CD14-positive monocyte (primary cell): ENCODE results near the gene COL25A1. TPM values are rescaled to one million over a fixed set of nuclear protein-coding genes. Genes with fewer than 3 reads are reported as not detected.

Experiments
- DNase-seq, 3 donors: peaks; one replicate each; pipeline ENCODE4 v3.0.0-alpha.2; 2011 to 2022
- H2AFZ ChIP-seq: 2 replicates; pipeline ENCODE4 v1.6.0; 2012; ENCODE audit warnings: mild to moderate bottlenecking, low read depth, low read length, inconsistent platforms; ENCODE audit not compliant: insufficient read depth, poor library complexity, severe bottlenecking
- H3K27ac ChIP-seq, 2 donors: 1 replicate in 1 of 2; 2 replicates in 1 of 2; pipeline ENCODE4 v1.5.1; 2012 to 2013; ENCODE audit warnings: low read length in 2 of 2, control low read depth in 1 of 2, inconsistent platforms in 1 of 2, low read depth in 1 of 2, mild to moderate bottlenecking in 1 of 2
- H3K27me3 ChIP-seq, 2 donors: one replicate each; pipeline versions ENCODE4 v1.6.0 to v1.6.1; 2011 to 2013; ENCODE audit warnings: low read length in 2 of 2; ENCODE audit not compliant: control insufficient read depth in 2 of 2, insufficient read depth in 2 of 2
- H3K36me3 ChIP-seq, 2 donors: replicated peaks in 1 of 2; 1 replicate in 1 of 2; 2 replicates in 1 of 2; pipeline versions ENCODE4 v1.5.1 to v1.6.1; 2012 to 2013; ENCODE audit warnings: low read length in 2 of 2, control low read depth in 1 of 2, inconsistent platforms in 1 of 2, mild to moderate bottlenecking in 1 of 2; ENCODE audit not compliant: insufficient read depth in 2 of 2, control insufficient read depth in 1 of 2
- H3K4me1 ChIP-seq, 2 donors: 1 replicate in 1 of 2; 2 replicates in 1 of 2; pipeline versions ENCODE4 v1.5.1 to v1.6.1; 2012 to 2013; ENCODE audit warnings: low read length in 2 of 2, control low read depth in 1 of 2, inconsistent platforms in 1 of 2, mild to moderate bottlenecking in 1 of 2, moderate library complexity in 1 of 2; ENCODE audit not compliant: insufficient read depth in 2 of 2, control insufficient read depth in 1 of 2
- H3K4me2 ChIP-seq: replicated peaks from 2 replicates; pipeline ENCODE3; 2012; ENCODE audit warnings: low read length, moderate library complexity, mild to moderate bottlenecking; ENCODE audit not compliant: poor library complexity, severe bottlenecking; ENCODE audit errors: extremely low read depth
- H3K4me3 ChIP-seq, 3 experiments: fragments of 200-600 bp in 1 of 3; sonication (generic) in 1 of 3; replicated peaks in 1 of 3; 1 replicate in 2 of 3; 2 replicates in 1 of 3; pipeline ENCODE4 v1.5.1; 2011 to 2013; ENCODE audit warnings: low read length in 3 of 3, mild to moderate bottlenecking in 3 of 3, control low read depth in 2 of 3, low read depth in 2 of 3, inconsistent platforms in 1 of 3, moderate library complexity in 1 of 3
- H3K79me2 ChIP-seq: 2 replicates; pipeline ENCODE4 v1.6.0; 2012; ENCODE audit warnings: mild to moderate bottlenecking, control low read depth, inconsistent platforms, low read length, moderate library complexity; ENCODE audit not compliant: insufficient read depth
- H3K9ac ChIP-seq: 2 replicates; pipeline ENCODE4 v1.6.0; 2017; ENCODE audit warnings: low read length, mild to moderate bottlenecking; ENCODE audit not compliant: insufficient read depth, poor library complexity, severe bottlenecking
- H3K9me3 ChIP-seq, 2 donors: replicated peaks in 1 of 2; 1 replicate in 1 of 2; 2 replicates in 1 of 2; pipeline versions ENCODE4 v1.5.1 to v1.6.1; 2012 to 2013; ENCODE audit warnings: low read length in 2 of 2, control low read depth in 1 of 2; ENCODE audit not compliant: control insufficient read depth in 1 of 2, insufficient read depth in 1 of 2
- H4K20me1 ChIP-seq: 2 replicates; pipeline ENCODE4 v1.6.0; 2012; ENCODE audit warnings: mild to moderate bottlenecking, low read length, control low read depth, moderate library complexity; ENCODE audit not compliant: insufficient read depth
- H3K27ac Mint-ChIP-seq, 7 donors: one replicate each; pipeline ENCODE4 v1.8.0; 2020; ENCODE audit warnings: mild to moderate bottlenecking in 7 of 7, mixed read lengths in 7 of 7, moderate library complexity in 6 of 7, inconsistent platforms in 2 of 7
- H3K27me3 Mint-ChIP-seq, 3 donors: one replicate each; pipeline ENCODE4 v1.8.0; 2021 to 2022; ENCODE audit warnings: low read depth in 3 of 3, mild to moderate bottlenecking in 3 of 3, mixed read lengths in 3 of 3, moderate library complexity in 3 of 3, inconsistent platforms in 1 of 3
- H3K36me3 Mint-ChIP-seq, 2 donors: one replicate each; pipeline ENCODE4 v1.8.0; 2020; ENCODE audit warnings: mixed read lengths in 2 of 2, inconsistent platforms in 1 of 2, mild to moderate bottlenecking in 1 of 2
- H3K4me1 Mint-ChIP-seq: one replicate; pipeline ENCODE4 v1.8.0; 2020; ENCODE audit warnings: mild to moderate bottlenecking, mixed read lengths
- H3K4me3 Mint-ChIP-seq, 2 donors: one replicate each; pipeline ENCODE4 v1.8.0; 2020; ENCODE audit warnings: mild to moderate bottlenecking in 2 of 2, mixed read lengths in 2 of 2, moderate library complexity in 1 of 2
- H3K9me3 Mint-ChIP-seq, 7 donors: one replicate each; pipeline ENCODE4 v1.8.0; 2020 to 2022; ENCODE audit warnings: mixed read lengths in 7 of 7, mild to moderate bottlenecking in 6 of 7, moderate library complexity in 6 of 7, inconsistent platforms in 2 of 7
- WGBS: methylation state at CpG from one replicate; pipeline ENCODE4 v1.1.5; 2013; ENCODE audit warnings: missing lambda C conversion rate; ENCODE audit not compliant: insufficient coverage; 5-methylcytosine and 5-hydroxymethylcytosine counted together
- intact Hi-C, 2 donors: fragments of 100-400 bp; cut with micrococcal nuclease; formaldehyde crosslinking; loops; one replicate each; pipeline versions ENCODE4 v1.15.0 to v1.15.1; 2023
- polyA plus RNA-seq, 3 donors: library from polyadenylated mRNA; depleted of rRNA in 1 of 3; unstranded in 2 of 3; stranded (reverse) in 1 of 3; fragments of 300-500 nt in 2 of 3; fragments of >200 nt in 1 of 3; fragmentation: Illumina TruSeq in 2 of 3; gene quantifications; 1 replicate in 2 of 3; 2 replicates in 1 of 3; pipeline ENCODE4 v1.2.3, GENCODE V29; 2012 to 2021
- TF ChIP-seq, protein P1 (sequence below): fragments of 200-600 bp; IDR thresholded peaks from one replicate; pipeline ENCODE4 v1.8.0; 2022; ENCODE audit warnings: antibody characterized with exemption, mild to moderate bottlenecking

COL25A1 gene
- polyA plus RNA-seq, 3 donors, result not detected

DNA sequence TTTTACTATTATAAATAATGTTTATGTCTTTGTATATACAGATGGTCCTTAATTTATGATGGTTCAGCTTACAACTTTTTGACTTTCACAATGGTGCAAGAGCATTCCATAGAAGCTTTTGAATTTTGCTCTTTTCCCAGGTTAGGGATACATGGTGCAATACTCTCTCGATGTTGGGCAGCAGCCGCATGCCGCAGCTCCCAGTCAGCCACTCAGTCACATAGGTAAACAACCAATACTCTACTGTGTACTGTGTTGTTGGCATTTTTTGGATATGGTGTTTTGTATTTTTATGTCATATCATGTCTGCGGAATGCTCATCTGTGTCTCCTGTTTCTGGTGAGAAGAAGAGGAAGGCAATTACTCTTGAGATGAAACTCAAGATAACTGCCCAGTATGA lies 281.6 kb downstream of the COL25A1 start:
- WGBS, result 100% methylated on average over 1 of the region's 4 CpGs
- H3K27ac Mint-ChIP-seq, result no peak overlapping the region
- no peak overlapping the region for H3K4me3 Mint-ChIP-seq
- TF ChIP-seq, protein P1, sequence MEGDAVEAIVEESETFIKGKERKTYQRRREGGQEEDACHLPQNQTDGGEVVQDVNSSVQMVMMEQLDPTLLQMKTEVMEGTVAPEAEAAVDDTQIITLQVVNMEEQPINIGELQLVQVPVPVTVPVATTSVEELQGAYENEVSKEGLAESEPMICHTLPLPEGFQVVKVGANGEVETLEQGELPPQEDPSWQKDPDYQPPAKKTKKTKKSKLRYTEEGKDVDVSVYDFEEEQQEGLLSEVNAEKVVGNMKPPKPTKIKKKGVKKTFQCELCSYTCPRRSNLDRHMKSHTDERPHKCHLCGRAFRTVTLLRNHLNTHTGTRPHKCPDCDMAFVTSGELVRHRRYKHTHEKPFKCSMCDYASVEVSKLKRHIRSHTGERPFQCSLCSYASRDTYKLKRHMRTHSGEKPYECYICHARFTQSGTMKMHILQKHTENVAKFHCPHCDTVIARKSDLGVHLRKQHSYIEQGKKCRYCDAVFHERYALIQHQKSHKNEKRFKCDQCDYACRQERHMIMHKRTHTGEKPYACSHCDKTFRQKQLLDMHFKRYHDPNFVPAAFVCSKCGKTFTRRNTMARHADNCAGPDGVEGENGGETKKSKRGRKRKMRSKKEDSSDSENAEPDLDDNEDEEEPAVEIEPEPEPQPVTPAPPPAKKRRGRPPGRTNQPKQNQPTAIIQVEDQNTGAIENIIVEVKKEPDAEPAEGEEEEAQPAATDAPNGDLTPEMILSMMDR, result no peak
- Histone ChIP-seq H3K27ac (no peak overlapping the region), H3K4me3 (no peak overlapping the region), H3K27me3 (no peaks in the 10 kb centered on the region), H3K9ac (no peak overlapping the region), H3K79me2 (no peaks in the 10 kb centered on the region), H3K4me2 (no peak overlapping the region), H3K36me3 (no peaks in the 10 kb centered on the region), H2AFZ (no peak overlapping the region), H3K4me1 (no peaks in the 10 kb centered on the region), H3K9me3 (peaks cover 24 to 28% of the 10 kb centered on the region in 2 donors), H4K20me1 (no peaks in the 10 kb centered on the region)
- peaks cover 10 to 32% (median 14%) of the 10 kb centered on the region in 7 donors for H3K9me3 Mint-ChIP-seq
- no peaks in the 10 kb centered on the region for H3K36me3 Mint-ChIP-seq
- DNase-seq, result no peak
- peaks cover 0 to 1% (median 0%) of the 10 kb centered on the region in 3 donors for H3K27me3 Mint-ChIP-seq
- intact Hi-C loops, result no loop called here
- H3K4me1 Mint-ChIP-seq, result no peaks in the 10 kb centered on the region

- H3K4me3 ChIP-seq, result no peak overlapping the region
- 94% methylated on average over 4 of the region's 5 CpGs for WGBS
- H3K4me2 ChIP-seq, result no peak overlapping the region
- H3K27me3 ChIP-seq, result no peaks in the 10 kb centered on the region
- H3K36me3 ChIP-seq, result no peaks in the 10 kb centered on the region
- H3K4me1 ChIP-seq, result no peaks in the 10 kb centered on the region
- H3K36me3 Mint-ChIP-seq, result no peaks in the 10 kb centered on the region
- H4K20me1 ChIP-seq, result no peaks in the 10 kb centered on the region
- no peaks in the 10 kb centered on the region for H3K79me2 ChIP-seq
- no peak overlapping the region for H3K27ac Mint-ChIP-seq
- H3K27me3 Mint-ChIP-seq, result no peaks in the 10 kb centered on the region
- H3K4me3 Mint-ChIP-seq, result no peak overlapping the region
- TF ChIP-seq, protein P1, result no peak
- H2AFZ ChIP-seq, result no peak overlapping the region
- H3K9me3 Mint-ChIP-seq, result peaks cover 12 to 37% (median 14%) of the 10 kb centered on the region in 7 donors
- H3K4me1 Mint-ChIP-seq, result no peaks in the 10 kb centered on the region
- intact Hi-C loops, result no loop called here
- no peak overlapping the region for H3K9ac ChIP-seq
- H3K9me3 ChIP-seq, result peaks cover 5 to 25% of the 10 kb centered on the region in 2 donors
- H3K27ac ChIP-seq, result no peak overlapping the region
- DNase-seq, result no peak
Observed at GRCh38 chr4:109016200-109016599, 286.3 kb downstream of the COL25A1 start.
